ENCODE results near the gene SRP9.

Gene SRP9, protein sequence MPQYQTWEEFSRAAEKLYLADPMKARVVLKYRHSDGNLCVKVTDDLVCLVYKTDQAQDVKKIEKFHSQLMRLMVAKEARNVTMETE

DNA sequence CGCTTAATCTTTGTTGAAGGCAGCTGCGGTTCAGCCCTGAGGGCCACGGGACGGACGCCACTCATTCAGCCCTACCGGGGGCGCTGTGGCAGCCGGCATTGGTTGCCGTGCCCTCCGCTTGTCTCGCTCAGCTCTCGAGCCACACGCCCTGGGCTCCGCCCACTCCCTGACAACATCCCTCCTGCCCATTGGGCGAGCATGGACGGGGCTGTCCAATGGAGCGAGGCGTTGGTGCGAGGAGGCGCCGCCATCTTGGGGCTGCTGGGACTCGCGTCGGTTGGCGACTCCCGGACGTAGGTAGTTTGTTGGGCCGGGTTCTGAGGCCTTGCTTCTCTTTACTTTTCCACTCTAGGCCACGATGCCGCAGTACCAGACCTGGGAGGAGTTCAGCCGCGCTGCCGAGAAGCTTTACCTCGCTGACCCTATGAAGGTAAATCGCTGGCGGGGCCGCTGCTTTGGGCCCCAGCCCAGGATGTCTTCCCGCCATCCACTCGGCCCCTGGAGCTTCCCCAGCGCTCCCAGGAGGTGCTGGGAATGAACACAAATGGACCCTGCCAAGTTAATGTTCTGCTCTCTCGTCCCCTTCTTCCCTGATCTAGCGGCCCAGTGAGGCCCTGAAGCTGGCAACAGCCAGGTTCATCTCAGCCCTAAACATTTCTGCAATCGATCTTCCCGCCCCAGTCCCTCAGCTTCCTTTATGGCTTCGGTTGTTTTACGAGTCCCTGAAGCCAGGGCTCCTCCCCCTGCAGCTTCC is at the start of gene SRP9:
Gene SRP9 (plus strand): TSS at position 244 of the 754 bp plus-strand sequence. CDS start 115 bp downstream, at position 359.
- Histone ChIP-seq H3K4me2 (peak within 1 kb of the TSS; percentile 89), H3K9me3 (peaks cover 5% of the 10 kb centered on the region), H3K27me3 (no peaks in the 10 kb centered on the region), H3K9ac (peak within 1 kb of the TSS; percentile 99), H3K27ac (peak within 1 kb of the TSS; percentile 100), H3K36me3 (peaks cover 35% of the 10 kb centered on the region), H4K20me1 (peaks cover 37% of the 10 kb centered on the region), H3K4me1 (peaks cover 61% of the 10 kb centered on the region), H3K4me3 (peak within 1 kb of the TSS; percentile 84)
- no peak for TF ChIP-seq Cebpa-rat (IDR thresholded peaks at IDR 0.05)

DNA sequence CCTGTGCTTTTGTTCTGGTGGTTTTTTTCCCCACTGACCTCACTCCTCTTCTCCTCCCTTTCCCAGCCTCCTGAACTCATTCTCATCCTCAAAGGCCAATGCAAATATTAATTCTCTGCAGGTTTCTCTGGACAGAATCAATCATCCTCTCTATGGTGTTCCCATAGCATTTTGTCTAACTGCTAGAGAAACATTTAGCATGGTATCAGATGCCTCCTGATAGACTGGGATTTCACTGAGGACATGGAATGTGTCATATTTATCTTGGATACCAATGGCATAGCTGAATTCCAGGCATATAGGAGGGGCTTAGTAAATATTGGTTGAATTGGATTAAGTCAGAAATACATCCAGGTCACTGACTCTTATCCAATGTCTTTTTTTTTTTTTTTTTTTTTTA is 46.1 kb upstream of the SRP9 start:
- H3K36me3 ChIP-seq = no peaks in the 10 kb centered on the region
- no peak overlapping the region for H3K9ac ChIP-seq
- H3K9me3 ChIP-seq = no peaks in the 10 kb centered on the region
- no peaks in the 10 kb centered on the region for H3K27me3 ChIP-seq
- TF ChIP-seq Cebpa-rat (IDR thresholded peaks at IDR 0.05) = no peak
- H3K4me3 ChIP-seq = no peak overlapping the region
- H3K4me2 ChIP-seq = no peak overlapping the region
- no peaks in the 10 kb centered on the region for H4K20me1 ChIP-seq
- no peak overlapping the region for H3K27ac ChIP-seq
- H3K4me1 ChIP-seq = no peaks in the 10 kb centered on the region

DNA sequence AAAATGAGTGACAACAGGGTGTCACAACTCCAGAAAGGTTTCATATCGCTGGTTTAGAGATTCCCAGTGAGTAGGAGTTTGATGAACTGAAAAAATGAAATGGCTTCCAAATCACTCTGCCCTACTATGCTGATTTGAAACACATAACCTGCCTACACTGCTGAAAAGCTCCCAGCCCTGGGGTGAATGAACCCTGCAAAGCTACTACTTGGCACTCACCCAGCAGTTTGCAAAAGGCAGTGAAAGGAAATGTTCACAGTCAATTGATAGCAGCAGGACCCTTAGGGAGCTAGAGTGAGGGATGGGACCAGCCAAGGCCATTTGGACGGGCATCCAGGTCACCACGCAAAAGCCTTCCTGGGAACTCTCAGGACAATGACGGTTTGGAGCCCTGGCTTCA is 44.4 kb upstream of the SRP9 start:
- no peak for TF ChIP-seq Cebpa-rat (IDR thresholded peaks at IDR 0.05)
- Histone ChIP-seq H3K9me3 (no peaks in the 10 kb centered on the region), H3K4me3 (no peak overlapping the region), H3K9ac (no peak overlapping the region), H4K20me1 (no peaks in the 10 kb centered on the region), H3K4me1 (no peaks in the 10 kb centered on the region), H3K27ac (no peak overlapping the region), H3K27me3 (no peaks in the 10 kb centered on the region), H3K4me2 (no peak overlapping the region), H3K36me3 (no peaks in the 10 kb centered on the region)

DNA sequence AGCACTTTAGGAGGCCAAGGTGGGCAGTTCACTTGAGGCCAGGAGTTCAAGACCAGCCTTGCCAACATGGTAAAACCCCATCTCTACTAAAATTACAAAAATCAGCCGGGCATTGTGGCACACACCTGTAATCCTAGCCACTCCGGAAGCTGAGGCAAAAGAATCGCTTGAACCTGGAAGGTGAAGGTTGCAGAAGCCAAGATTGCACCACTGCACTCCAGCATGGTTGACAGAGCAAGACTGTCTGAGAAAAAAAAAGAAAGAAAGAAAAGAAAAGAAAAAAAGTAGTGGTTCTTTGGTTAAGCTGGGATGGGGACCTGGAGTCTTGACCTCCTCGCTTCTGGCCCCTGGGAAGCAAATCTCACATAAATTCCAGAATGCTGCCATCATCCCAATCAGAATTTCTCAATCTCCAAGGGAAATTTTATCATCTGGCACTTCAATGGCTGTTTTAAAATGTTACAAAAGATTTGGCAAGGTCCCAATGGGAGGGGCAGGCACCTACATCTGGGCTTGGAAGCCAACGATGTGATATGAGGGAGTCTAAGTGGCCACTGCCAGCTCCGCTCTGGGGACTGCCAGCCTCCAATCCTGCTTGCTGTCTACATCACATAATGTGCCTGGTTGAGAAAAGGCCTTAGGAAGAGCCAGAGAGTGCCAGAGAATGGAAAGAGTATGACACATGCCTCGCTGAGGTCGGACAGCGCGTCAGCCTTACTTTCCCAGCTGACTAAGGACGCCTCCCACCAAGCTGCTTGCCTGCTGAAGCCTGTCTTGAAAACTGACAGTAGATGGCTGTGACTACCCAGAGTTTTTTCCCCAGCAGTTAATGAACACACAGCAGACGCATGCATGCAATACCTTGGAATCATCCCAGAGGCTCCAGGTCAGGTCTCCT is 42.1 kb upstream of the SRP9 start:
- H3K9me3 ChIP-seq = no peaks in the 10 kb centered on the region
- H4K20me1 ChIP-seq = no peaks in the 10 kb centered on the region
- H3K9ac ChIP-seq = no peak overlapping the region
- no peak overlapping the region for H3K4me2 ChIP-seq
- no peaks in the 10 kb centered on the region for H3K27me3 ChIP-seq
- no peak for TF ChIP-seq Cebpa-rat (IDR thresholded peaks at IDR 0.05)
- H3K4me1 ChIP-seq = no peaks in the 10 kb centered on the region
- no peak overlapping the region for H3K27ac ChIP-seq
- H3K4me3 ChIP-seq = no peak overlapping the region
- no peaks in the 10 kb centered on the region for H3K36me3 ChIP-seq

DNA sequence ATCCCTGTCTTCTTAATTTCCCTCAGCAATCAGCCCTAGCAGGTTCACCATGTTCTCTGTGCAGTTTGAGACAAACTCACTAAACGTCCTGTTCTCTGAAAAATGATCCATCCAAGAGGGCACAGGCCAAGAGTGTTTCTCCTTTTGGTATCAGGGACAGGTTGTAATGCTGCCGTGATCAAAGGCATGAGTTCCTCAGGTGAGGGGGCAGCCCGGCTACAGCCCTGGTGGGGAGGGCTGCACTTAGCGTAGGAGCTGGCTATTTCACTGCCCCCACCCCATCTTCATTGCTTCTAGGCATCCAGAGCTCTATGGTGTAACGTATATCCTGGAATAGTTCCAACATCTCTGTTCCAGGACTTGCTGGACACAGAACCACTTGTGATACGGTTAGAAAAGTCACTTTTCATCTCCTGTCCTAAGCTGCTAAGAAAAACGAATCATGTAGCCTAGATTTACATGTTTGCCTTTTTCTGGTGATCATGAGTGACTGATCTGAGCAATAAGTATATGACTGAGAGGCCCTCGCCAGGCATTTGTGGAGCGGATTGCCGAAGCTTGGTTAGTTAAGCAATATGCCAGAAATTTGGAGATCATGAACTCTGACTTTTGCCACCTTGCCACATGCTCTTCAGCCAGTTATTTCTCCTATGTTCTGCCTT is 41.1 kb upstream of the SRP9 start:
- H3K27me3 ChIP-seq = no peaks in the 10 kb centered on the region

DNA sequence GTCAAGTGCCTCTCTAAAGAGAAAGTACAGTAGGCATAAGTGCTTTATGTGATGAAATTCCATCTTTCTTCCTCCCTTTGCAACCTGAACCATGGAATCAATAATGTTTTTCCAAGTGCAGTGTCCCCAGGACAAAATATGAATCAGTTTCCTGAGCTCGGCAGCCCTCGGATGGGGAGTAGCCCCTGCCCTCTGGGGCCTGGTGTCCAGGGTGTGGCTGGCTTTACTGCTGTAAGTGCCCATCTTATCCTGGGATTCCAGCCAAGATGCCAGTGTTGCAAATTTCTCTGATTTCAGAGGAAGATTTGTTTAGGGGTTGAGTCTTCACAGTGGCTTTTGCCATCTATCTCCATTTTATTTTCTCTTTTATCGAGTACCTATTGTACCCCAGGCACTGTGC is 40.5 kb upstream of the SRP9 start:
- Histone ChIP-seq H3K4me2 (no peak overlapping the region), H3K4me1 (no peaks in the 10 kb centered on the region), H4K20me1 (no peaks in the 10 kb centered on the region), H3K36me3 (no peaks in the 10 kb centered on the region), H3K9me3 (no peaks in the 10 kb centered on the region), H3K9ac (no peak overlapping the region), H3K27ac (no peak overlapping the region), H3K4me3 (no peak overlapping the region), H3K27me3 (no peaks in the 10 kb centered on the region)
- TF ChIP-seq Cebpa-rat (IDR thresholded peaks at IDR 0.05) = no peak

More for the DNA sequence above, 41.1 kb upstream of the SRP9 start:
- TF ChIP-seq Cebpa-rat (IDR thresholded peaks at IDR 0.05) = no peak
- H3K4me1 ChIP-seq = no peaks in the 10 kb centered on the region
- no peak overlapping the region for H3K4me3 ChIP-seq
- H3K9ac ChIP-seq = no peak overlapping the region
- H3K9me3 ChIP-seq = no peaks in the 10 kb centered on the region
- no peaks in the 10 kb centered on the region for H4K20me1 ChIP-seq
- H3K27ac ChIP-seq = no peak overlapping the region
- no peak overlapping the region for H3K4me2 ChIP-seq
- no peaks in the 10 kb centered on the region for H3K36me3 ChIP-seq

DNA sequence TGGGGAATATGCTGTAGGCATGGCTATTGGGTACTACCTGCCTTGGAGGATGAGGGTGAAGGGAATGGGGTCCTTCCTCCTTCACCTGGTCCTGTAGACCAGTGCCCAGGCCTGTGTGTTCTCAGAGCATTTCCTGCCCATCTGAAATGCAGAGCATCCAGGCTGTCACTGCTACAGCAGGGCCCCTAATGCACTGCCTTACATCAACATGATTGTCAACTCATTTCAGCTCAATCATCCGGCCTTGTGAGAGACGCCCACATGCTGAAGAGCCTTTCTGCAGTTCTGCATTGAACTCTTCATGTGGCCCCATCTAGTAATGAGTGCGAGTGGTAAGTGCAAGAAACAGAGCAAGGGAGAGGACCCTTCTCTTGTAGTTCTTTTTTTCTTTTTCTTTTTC is 39.8 kb upstream of the SRP9 start:
- no peaks in the 10 kb centered on the region for H3K27me3 ChIP-seq
- no peaks in the 10 kb centered on the region for H3K9me3 ChIP-seq
- no peaks in the 10 kb centered on the region for H4K20me1 ChIP-seq
- no peak overlapping the region for H3K9ac ChIP-seq
- H3K27ac ChIP-seq = no peak overlapping the region
- no peaks in the 10 kb centered on the region for H3K36me3 ChIP-seq
- H3K4me1 ChIP-seq = no peaks in the 10 kb centered on the region
- H3K4me3 ChIP-seq = no peak overlapping the region
- H3K4me2 ChIP-seq = no peak overlapping the region
- TF ChIP-seq Cebpa-rat (IDR thresholded peaks at IDR 0.05) = no peak

DNA sequence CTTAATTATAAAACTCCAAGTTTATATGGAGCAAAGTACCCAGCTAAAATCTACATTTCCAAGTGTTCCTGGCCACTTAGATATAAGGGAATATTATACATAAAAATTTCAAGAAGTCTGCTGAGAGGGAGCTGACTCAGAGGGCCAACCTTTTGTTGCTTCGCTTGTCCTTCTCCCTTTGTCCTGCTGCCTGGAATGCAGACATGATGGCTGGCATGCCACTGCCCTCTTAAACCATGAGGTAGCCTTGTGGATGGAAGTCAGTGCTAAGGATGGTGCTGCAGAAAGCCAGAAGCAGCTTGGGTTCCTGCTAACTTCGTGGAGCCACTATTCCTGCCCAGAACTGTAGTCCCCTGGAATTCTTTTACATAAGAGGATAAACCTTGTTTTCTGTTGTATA is 38.9 kb upstream of the SRP9 start:
- H3K4me1 ChIP-seq = no peaks in the 10 kb centered on the region
- no peak overlapping the region for H3K9ac ChIP-seq
- no peaks in the 10 kb centered on the region for H4K20me1 ChIP-seq
- TF ChIP-seq Cebpa-rat (IDR thresholded peaks at IDR 0.05) = no peak
- H3K36me3 ChIP-seq = no peaks in the 10 kb centered on the region
- H3K27me3 ChIP-seq = no peaks in the 10 kb centered on the region
- H3K27ac ChIP-seq = no peak overlapping the region
- H3K4me2 ChIP-seq = no peak overlapping the region
- H3K9me3 ChIP-seq = no peaks in the 10 kb centered on the region
- H3K4me3 ChIP-seq = no peak overlapping the region

DNA sequence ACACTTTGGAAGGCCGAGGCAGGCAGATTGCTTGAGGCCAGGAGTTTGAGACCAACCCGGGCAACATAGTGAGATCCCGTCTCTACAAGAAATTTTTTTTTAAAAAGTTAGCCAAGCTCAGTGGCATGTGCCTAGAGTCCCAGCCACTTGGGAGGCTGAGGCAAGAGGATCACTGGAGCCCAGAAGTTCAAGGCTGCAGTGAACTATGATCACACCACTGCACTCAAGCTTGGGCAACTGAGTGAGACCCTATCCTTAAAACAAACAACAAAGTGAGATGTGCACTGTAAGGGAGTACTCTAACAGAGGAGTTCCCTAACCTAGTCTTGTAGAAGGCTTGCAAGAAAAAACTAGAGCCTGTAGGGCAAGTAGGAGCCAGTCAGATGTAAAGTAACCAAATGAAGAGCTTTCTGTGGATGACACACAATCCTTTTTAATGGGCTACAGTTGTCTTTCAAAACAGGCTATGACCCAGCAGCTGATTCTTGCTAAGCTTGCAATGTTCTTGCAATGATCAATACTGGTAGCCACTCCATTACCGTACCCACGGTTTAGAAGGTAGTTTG is 38.0 kb upstream of the SRP9 start:
- Histone ChIP-seq H3K9ac (no peak overlapping the region), H3K27ac (no peak overlapping the region), H3K36me3 (no peaks in the 10 kb centered on the region), H3K4me2 (no peak overlapping the region), H3K9me3 (no peaks in the 10 kb centered on the region), H3K4me3 (no peak overlapping the region), H3K4me1 (no peaks in the 10 kb centered on the region), H3K27me3 (no peaks in the 10 kb centered on the region), H4K20me1 (no peaks in the 10 kb centered on the region)
- no peak for TF ChIP-seq Cebpa-rat (IDR thresholded peaks at IDR 0.05)
